ENCODE measurements around the gene C11orf24.
"Not testable (repeated sequence)": the region's sequence is repeated elsewhere in the genome, so short reads cannot be mapped to it uniquely, and the experiment has no call there.

C11orf24 gene

GRCh38 chr11:68271781-68272608 lies at the start of gene C11orf24:
Gene C11orf24, minus strand, starts transcription at chr11:68271973. Its CDS starts 8,206 bp downstream, at chr11:68263767.
- peak; percentile 97 for DNase-seq (ENCODE audit: low spot score)

GRCh38 chr11:68317147-68317785 lies 45.5 kb upstream of the C11orf24 start:
- DNase-seq (ENCODE audit: low spot score): no peak

DNA sequence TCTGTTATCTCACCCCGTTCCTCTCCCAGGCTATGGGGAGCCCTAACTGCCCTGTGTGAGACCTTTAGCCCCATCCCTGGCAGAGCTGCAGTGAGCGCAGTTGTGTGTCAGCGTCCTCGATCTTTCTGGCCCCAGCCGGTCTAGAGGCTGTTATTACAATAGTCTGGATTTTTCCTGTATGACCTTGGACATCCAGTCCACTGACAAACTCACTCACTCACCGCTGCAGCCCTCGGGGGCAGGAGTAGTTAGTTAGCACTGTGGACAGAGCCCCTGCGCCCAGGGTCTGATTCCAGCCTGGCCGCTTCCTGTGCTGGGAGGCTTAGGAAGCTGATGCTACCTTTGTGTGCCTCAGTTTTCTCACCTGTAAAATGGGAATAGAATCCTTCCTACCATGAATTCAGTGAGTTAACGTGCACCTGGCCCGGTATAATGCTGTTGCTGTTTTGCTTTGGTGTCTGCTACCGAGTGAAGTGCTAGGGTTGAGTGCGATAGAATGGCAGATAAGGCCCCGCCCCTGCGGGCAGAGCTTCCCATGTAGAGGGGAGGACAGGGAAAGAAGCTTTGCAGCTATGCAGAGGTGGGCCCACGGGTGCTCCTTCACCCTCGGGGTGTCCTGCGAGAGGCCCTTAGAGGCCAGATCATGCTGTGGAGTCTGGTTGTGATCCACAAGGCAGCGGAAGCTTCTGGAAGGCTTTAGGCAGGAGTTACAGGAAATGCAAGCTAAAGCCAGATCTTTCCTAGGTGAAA lies 43.6 kb upstream of the C11orf24 start:
- no peak for DNase-seq (ENCODE audit: low spot score)

- DNase-seq (ENCODE audit: low spot score): no peak
These were observed 42.7 kb upstream of the C11orf24 start for GRCh38 chr11:68314203-68315170.

DNA sequence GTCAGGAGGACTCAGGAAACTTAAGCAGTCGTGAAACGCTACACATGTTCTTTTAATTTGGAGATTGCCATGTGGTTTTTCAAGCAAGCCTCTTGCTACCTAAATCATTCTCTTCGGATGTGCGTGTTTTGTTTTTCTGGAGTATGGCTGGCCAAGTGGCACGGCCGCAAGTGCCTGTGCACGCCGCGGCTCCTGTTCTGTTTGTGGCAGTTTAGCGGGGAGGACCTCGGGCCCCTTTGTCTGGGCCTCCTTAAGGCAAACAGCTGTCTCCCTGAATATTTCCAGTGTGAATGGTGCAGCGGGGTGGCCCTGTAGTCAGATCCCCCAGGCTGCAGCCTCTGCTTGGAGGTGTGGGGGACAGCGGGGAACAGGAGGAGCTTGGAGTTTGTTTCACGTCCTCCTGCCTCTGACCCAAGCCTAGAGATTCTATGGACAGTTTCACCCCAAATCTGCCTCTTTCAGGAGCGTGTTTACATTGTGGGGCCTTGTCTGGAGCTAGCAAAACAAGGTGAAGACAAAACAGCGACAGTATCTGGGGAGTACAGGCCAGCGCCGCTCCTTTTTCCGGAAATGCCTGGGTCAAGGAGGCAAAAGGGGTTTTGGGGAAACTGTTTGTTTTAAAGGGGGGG lies 41.9 kb upstream of the C11orf24 start:
- DNase-seq (ENCODE audit: low spot score): no peak

- no peak for DNase-seq (ENCODE audit: low spot score)
These were observed 41.2 kb upstream of the C11orf24 start for GRCh38 chr11:68312780-68313573.

DNA sequence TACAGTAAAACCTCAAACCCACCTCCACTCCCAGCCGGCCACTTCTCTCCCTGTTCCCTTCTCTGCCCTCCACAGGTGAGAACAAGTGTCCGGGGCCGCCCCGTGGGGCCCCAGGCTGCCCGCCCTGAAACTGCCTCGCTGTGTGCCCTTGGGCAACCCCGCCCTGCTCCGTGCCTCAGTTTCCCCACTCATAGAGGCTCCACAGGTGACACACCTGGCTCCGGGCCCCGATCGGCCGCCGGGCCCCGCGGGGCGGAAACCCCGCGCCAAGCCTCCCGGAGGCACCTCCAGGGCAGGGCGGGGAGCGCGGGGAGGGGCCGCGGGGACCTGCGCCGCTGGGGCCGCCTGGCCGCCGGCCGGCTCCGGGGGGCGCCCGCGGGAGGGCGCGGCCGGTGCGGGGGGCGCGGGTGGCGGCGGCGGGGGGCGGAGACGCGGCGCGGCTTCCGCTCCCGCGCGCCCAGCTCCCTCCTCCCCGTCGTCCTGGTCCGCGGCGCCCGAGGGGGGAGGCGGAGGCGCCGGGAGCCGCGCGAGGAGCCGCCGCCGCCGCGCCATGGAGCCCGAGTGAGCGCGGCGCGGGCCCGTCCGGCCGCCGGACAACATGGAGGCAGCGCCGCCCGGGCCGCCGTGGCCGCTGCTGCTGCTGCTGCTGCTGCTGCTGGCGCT lies 40.5 kb upstream of the C11orf24 start, which contains the start of gene LRP5:
Gene LRP5, plus strand, starts transcription at position 475 of the 663 bp plus-strand sequence. Its CDS starts 124 bp downstream, at position 599.
- DNase-seq (ENCODE audit: low spot score): no peak

DNA sequence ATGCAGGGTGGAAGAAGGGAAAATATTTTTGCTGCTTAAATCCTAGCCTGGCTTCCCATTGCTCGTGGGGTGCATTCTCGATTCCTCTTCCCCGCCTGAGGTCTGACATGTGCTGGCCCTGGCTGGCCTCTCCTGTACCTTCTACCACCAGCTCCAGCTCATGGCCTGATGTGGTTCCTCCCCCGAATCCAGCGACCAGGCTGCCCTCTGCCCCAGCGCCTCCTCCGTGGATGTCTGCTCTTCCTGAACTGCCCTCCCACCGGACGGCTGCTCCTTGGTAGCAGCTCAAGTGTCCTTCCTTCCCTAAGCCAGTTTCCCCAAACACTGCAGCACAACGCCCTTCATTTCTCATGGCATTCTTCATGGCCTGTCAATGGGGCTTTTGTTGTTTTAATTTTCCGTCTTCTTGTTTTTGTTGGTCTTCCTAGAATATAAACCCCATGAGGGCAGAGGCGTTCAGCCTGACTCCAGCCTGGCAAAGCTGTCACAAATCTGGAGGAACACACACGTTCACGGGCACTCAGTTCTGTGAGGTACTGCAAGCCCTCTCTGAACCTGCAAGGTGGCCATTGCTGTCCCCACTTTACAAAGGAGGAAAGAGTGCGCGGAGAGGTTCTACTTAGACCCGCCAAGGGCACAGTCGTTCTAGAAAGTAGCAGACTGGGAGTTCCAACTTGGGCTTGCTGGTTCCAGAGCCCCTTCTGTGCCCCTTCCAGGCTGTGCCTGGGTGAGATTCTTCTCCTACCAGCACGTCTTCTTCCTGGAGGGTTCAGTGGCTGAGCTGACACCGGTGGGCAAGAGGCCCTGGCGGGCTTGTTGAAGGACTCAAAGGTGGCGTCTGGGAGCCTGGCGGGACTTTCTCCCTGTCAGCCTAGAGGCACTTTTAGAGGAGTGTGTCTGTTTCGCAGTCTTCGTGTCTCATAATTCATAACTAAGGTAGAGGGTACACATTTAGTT lies 39.7 kb upstream of the C11orf24 start:
- DNase-seq (ENCODE audit: low spot score): no peak

- no peak for DNase-seq (ENCODE audit: low spot score)
These were observed 37.9 kb upstream of the C11orf24 start for GRCh38 chr11:68309621-68310185.

DNA sequence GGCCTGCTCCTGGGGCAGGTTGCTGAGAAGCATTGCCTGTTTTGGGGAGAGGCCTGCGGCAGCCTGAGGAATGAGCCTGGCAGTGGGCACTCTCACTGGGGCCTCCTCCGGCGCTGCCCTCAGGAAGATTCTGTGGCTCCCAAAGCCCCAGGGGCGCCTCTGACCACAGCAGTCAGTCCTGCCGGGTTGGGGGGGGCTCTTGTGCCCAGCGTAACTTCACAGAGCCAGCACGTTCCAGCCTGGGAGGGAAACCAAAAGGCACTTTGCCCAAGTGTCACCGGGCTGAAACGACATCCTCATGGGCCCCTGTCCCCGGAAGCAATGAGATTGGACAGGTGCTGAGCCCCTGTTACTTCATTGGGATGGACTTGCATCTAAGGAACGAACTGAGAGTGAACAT lies 36.3 kb upstream of the C11orf24 start:
- DNase-seq (ENCODE audit: low spot score): no peak

- DNase-seq (ENCODE audit: low spot score): no peak
These were observed 34.9 kb upstream of the C11orf24 start for GRCh38 chr11:68306636-68307035.

DNA sequence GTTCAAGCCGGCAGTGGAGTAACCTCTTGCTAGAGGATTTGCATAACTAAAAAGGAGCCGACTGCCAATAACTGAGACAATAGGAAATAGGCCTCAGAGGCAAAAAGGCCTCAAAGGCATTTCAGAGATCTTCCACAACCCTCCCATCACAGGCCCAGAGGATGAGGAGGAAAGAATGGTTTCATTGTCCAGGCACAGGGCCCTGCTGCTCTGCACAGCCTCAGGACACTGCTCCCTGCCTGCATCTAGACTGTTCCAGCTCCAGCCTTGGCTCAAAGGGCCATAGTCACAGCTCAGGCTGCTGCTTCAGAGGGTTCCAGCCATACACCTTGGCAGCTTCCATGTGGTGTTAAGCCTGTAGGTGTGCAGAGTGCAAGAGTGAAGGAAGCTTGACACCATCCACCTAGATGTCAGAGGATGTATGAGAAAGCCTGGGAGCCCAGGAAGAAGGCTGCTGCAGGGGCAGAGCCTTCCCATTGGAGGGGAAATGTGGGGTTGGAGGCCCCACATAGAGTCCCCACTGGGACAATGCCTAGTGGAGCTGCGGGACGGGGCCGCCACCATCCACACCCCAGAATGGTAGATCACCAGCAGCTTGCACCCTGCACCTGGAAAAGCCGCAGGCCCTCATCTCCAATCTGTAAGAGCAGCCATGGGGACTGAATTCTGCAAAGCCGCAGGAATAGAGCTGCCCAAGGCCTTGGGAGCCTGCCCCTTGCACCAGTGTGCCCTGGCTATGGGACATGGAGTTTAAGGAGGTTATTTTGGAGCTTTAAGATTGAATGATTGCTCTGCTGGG lies 32.4 kb upstream of the C11orf24 start:
- no peak for DNase-seq (ENCODE audit: low spot score)

DNA sequence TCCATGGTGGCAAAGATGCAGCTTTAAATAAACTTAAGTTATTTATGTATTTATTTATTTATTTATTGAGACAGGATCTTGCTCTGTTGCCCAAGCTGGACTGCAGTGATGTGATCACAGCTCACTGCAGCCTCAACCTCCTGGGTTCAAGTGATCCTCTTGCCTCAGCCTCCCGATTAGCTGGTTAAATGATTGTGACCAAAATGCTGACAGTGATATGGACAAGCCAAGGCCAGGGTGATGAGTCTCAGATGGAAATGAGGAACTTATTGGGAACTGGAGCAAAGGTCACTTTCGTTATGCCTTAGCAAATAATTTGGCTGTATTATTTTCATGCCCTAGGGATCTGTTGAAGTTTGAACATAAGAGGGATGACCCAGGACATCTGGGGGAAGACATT lies 31.3 kb upstream of the C11orf24 start:
- DNase-seq (ENCODE audit: low spot score): no peak

- no peak for DNase-seq (ENCODE audit: low spot score)
These were observed 30.9 kb upstream of the C11orf24 start for GRCh38 chr11:68302670-68303069.

GRCh38 chr11:68302256-68302655 lies 30.5 kb upstream of the C11orf24 start:
- DNase-seq (ENCODE audit: low spot score): no peak

DNA sequence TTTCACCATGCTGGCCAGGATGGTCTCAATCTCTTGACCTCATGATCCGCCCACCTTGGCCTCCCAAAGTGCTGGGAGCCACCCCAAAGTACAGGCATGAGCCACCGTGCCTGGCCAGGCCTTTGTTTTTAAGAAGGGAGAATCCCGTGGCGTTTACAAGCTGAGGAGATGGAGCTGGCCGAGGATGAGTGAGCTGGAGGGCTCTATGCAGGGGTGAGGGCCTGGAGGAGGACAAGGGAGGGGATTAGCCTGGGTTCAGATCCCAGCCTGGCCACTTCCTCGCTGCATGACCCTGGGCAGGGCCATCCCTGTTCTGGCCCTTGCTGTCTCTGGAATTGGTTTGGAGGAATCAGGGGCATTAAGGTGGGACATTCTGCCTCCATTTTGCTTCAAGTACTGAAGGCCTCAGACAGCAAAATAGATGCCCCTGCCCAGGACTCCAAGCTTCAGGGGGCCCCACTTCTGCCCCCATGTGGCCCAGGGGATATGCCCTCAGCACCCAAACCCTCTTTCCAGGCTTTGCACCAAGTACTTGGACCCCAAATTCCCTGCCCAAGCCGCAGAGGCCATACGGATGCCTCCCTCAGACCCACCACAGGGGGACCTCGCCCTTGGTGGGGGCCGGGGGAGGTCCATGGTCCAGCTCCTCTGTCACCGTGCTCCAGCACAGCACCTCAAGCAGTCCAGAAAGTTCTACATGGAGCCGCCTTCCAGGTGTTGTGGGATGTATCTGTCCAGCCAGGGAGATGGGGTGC lies 28.5 kb upstream of the C11orf24 start:
- DNase-seq (ENCODE audit: low spot score): no peak

GRCh38 chr11:68299517-68299879 lies 27.7 kb upstream of the C11orf24 start:
- DNase-seq (ENCODE audit: low spot score): not testable (repeated sequence)
